Common myeloid progenitor, CD34-positive (primary cell): Measurements from ENCODE around the gene LOC101059915.
"Not testable (repeated sequence)": the region's sequence is repeated elsewhere in the genome, so short reads cannot be mapped to it uniquely, and the experiment has no call there.

ENCODE experiments used
- CTCF ChIA-PET: fragments of 350-600 bp; sonication (Branson Sonifier 250); formaldehyde crosslinking; loops from one replicate; lab custom pipeline; 2021; ENCODE audit warnings: antibody characterized with exemption; lab: Charles Lee
- POLR2A ChIA-PET: fragments of 350-600 bp; sonication (Branson Sonifier 250); formaldehyde crosslinking; loops from one replicate; lab custom pipeline; 2021; ENCODE audit warnings: antibody characterized with exemption; lab: Charles Lee
- DNase-seq, 3 donors: peaks; one replicate each; pipeline versions ENCODE4 v3.0.0 to v3.0.0-alpha.2; 2013
- H3K27ac ChIP-seq, 2 experiments: 1 replicate in 1 of 2; 2 replicates in 1 of 2; pipeline ENCODE4 v1.7.0; 2013; ENCODE audit warnings: inconsistent platforms in 2 of 2, low read length in 2 of 2, mild to moderate bottlenecking in 2 of 2, low read depth in 1 of 2, moderate library complexity in 1 of 2; ENCODE audit not compliant: severe bottlenecking in 2 of 2, insufficient read depth in 1 of 2, poor library complexity in 1 of 2
- H3K27me3 ChIP-seq, 5 experiments: replicated peaks in 2 of 5; 1 replicate in 3 of 5; 2 replicates in 2 of 5; pipeline versions ENCODE4 v1.6.1 to v1.7.0; 2013; ENCODE audit warnings: low read length in 4 of 5, mild to moderate bottlenecking in 2 of 5, moderate library complexity in 2 of 5, inconsistent platforms in 1 of 5; ENCODE audit not compliant: insufficient read depth in 5 of 5, control insufficient read depth in 4 of 5
- H3K36me3 ChIP-seq, 4 experiments: 1 replicate in 2 of 4; 2 replicates in 2 of 4; pipeline versions ENCODE4 v1.6.1 to v1.7.0; 2013; ENCODE audit warnings: low read length in 3 of 4, control low read depth in 1 of 4, mild to moderate bottlenecking in 1 of 4; ENCODE audit not compliant: control insufficient read depth in 4 of 4, insufficient read depth in 4 of 4
- H3K4me1 ChIP-seq, 4 experiments: 1 replicate in 3 of 4; 2 replicates in 1 of 4; pipeline versions ENCODE4 v1.6.1 to v1.7.1; 2013; ENCODE audit warnings: low read length in 3 of 4, mild to moderate bottlenecking in 3 of 4, control low read depth in 1 of 4, inconsistent platforms in 1 of 4, moderate library complexity in 1 of 4; ENCODE audit not compliant: control insufficient read depth in 4 of 4, insufficient read depth in 4 of 4; ENCODE audit errors: control extremely low read depth in 1 of 4
- H3K4me3 ChIP-seq, 7 experiments: 1 replicate in 4 of 7; 2 replicates in 3 of 7; pipeline versions ENCODE4 v1.5.1 to v1.7.0; 2013; ENCODE audit warnings: mild to moderate bottlenecking in 7 of 7, low read length in 6 of 7, moderate library complexity in 6 of 7, inconsistent platforms in 2 of 7, low read depth in 2 of 7, control low read depth in 1 of 7; ENCODE audit not compliant: insufficient read depth in 4 of 7, control insufficient read depth in 1 of 7; ENCODE audit errors: extremely low read depth in 1 of 7
- H3K9me3 ChIP-seq, 5 experiments: 1 replicate in 4 of 5; 2 replicates in 1 of 5; pipeline versions ENCODE4 v1.6.1 to v1.7.1; 2013; ENCODE audit warnings: low read length in 4 of 5, mild to moderate bottlenecking in 2 of 5, inconsistent platforms in 1 of 5, low read depth in 1 of 5, moderate library complexity in 1 of 5; ENCODE audit not compliant: control insufficient read depth in 4 of 5, insufficient read depth in 2 of 5; ENCODE audit errors: control extremely low read depth in 1 of 5
- WGBS: methylation state at CpG from one replicate; pipeline ENCODE4 v1.1.5; 2013; ENCODE audit not compliant: insufficient coverage; 5-methylcytosine and 5-hydroxymethylcytosine counted together

LOC101059915 gene

GRCh38 chrX:71637848-71638247 lies 29.5 kb upstream of the LOC101059915 start:
- Histone ChIP-seq H3K36me3 (no peaks in the 10 kb centered on the region), H3K9me3 (no peaks in the 10 kb centered on the region), H3K27me3 (no peaks in the 10 kb centered on the region), H3K4me1 (peaks cover 0 to 12% (median 4%) of the 10 kb centered on the region in 4 experiments), H3K4me3 (no peak overlapping the region), H3K27ac (no peak overlapping the region)
- CTCF ChIA-PET: interaction anchor here (0.5 kb wide), 1 partner anchor 451 kb away, joined by 3 read pairs; no protein-coding TSS in a partner anchor
- POLR2A ChIA-PET: interaction anchor here (0.6 kb wide), 1 partner anchor 56 kb away, joined by 4 read pairs; no protein-coding TSS in a partner anchor
- DNase-seq: no peak
- 73% methylated on average over 2 of the region's 4 CpGs for WGBS

DNA sequence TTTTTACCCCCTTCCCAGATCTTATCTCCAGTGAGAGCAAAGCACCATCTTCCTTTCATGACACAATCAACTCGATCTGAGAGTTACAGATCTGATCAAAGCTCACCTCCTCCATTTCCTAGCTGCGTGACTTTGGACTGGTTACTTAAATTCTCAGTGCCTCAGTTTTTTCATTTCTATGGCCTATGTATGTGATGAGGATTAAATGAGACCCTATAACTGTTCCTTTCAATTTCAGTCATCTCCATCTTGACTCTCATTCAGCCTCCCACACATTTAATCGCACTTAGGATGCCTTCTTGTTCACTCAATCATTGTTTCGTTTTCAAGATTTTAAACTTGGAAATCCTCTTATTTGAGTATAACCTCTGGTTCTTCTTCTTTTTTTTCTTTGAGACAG lies 28.9 kb upstream of the LOC101059915 start:
- no peak for DNase-seq
- Histone ChIP-seq H3K4me1 (peaks cover 0 to 12% (median 4%) of the 10 kb centered on the region in 4 experiments), H3K36me3 (no peaks in the 10 kb centered on the region), H3K27ac (no peak overlapping the region), H3K9me3 (no peaks in the 10 kb centered on the region), H3K4me3 (no peak overlapping the region), H3K27me3 (no peaks in the 10 kb centered on the region)
- ChIA-PET POLR2A (no interaction called here), CTCF (no interaction called here)
- 93% methylated on average over 2 of the region's 4 CpGs for WGBS

GRCh38 chrX:71640002-71640401 lies 27.3 kb upstream of the LOC101059915 start:
- Histone ChIP-seq H3K4me1 (peaks cover 0 to 12% (median 4%) of the 10 kb centered on the region in 4 experiments), H3K27me3 (no peaks in the 10 kb centered on the region), H3K4me3 (no peak overlapping the region), H3K9me3 (no peaks in the 10 kb centered on the region), H3K36me3 (no peaks in the 10 kb centered on the region), H3K27ac (no peak overlapping the region)
- no peak for DNase-seq
- 97% methylated on average over 3 of the region's 4 CpGs for WGBS
- POLR2A ChIA-PET: no interaction called here
- CTCF ChIA-PET: no interaction called here

GRCh38 chrX:71644406-71644805 lies 22.9 kb upstream of the LOC101059915 start:
- H3K27me3 ChIP-seq, H3K36me3 ChIP-seq, POLR2A ChIA-PET, H3K9me3 ChIP-seq, H3K27ac ChIP-seq, H3K4me3 ChIP-seq, H3K4me1 ChIP-seq, DNase-seq, CTCF ChIA-PET: not testable (repeated sequence)
- WGBS: 100% methylated on average over 2 of the region's 6 CpGs

- no peak overlapping the region for H3K4me3 ChIP-seq
- H3K27me3 ChIP-seq: no peaks in the 10 kb centered on the region
- no peak overlapping the region for H3K27ac ChIP-seq
- no peaks in the 10 kb centered on the region for H3K36me3 ChIP-seq
- H3K4me1 ChIP-seq: peaks cover 0 to 6% (median 0%) of the 10 kb centered on the region in 4 experiments
- POLR2A ChIA-PET: no interaction called here
- peak in 1 of 3 donors; percentile 34 for DNase-seq
- H3K9me3 ChIP-seq: no peaks in the 10 kb centered on the region
- CTCF ChIA-PET: no interaction called here
- 47% methylated on average over 3 of the region's 4 CpGs for WGBS
Observed at GRCh38 chrX:71650333-71650969, 16.9 kb upstream of the LOC101059915 start.

GRCh38 chrX:71652405-71652804 lies 14.9 kb upstream of the LOC101059915 start:
- peaks cover 0 to 6% (median 0%) of the 10 kb centered on the region in 4 experiments for H3K4me1 ChIP-seq

GRCh38 chrX:71653344-71653743 lies 14.0 kb upstream of the LOC101059915 start:
- Histone ChIP-seq H3K36me3 (no peaks in the 10 kb centered on the region), H3K4me3 (no peak overlapping the region), H3K4me1 (peaks cover 0 to 6% (median 0%) of the 10 kb centered on the region in 4 experiments), H3K9me3 (no peaks in the 10 kb centered on the region), H3K27me3 (no peaks in the 10 kb centered on the region), H3K27ac (no peak overlapping the region)
- ChIA-PET POLR2A (no interaction called here), CTCF (interaction anchor here (1.0 kb wide), 1 partner anchor 48 kb away, joined by 3 read pairs; no protein-coding TSS in a partner anchor)
- no peak for DNase-seq
- WGBS: 75% methylated on average over 1 of the region's 2 CpGs

More at GRCh38 chrX:71652405-71652804, 14.9 kb upstream of the LOC101059915 start:
- WGBS: 88% methylated on average over 1 of the region's 2 CpGs
- POLR2A ChIA-PET: no interaction called here
- DNase-seq: peak; percentile 32 to 75 (median 66)
- Histone ChIP-seq H3K4me3 (no peak overlapping the region), H3K27me3 (no peaks in the 10 kb centered on the region), H3K9me3 (no peaks in the 10 kb centered on the region), H3K27ac (no peak overlapping the region), H3K36me3 (no peaks in the 10 kb centered on the region)
- CTCF ChIA-PET: interaction anchor here (0.7 to 1.3 kb wide), 5 partner anchors 16 to 71 kb away, joined by 3 to 5 read pairs (median 3); no protein-coding TSS in a partner anchor
